Measurements from ENCODE around the gene ACACA.
"Not testable (repeated sequence)": the region's sequence is repeated elsewhere in the genome, so short reads cannot be mapped to it uniquely, and the experiment has no call there.

The ACACA gene

GRCh38 chr17:37413875-37414519, 7.4 kb upstream of the ACACA start:
- no peak for TF ChIP-seq POLR2A (IDR thresholded peaks at IDR 0.05; ENCODE audit: low read depth, low read length)
- no peak for FAIRE-seq
- DNase-seq (ENCODE audit: insufficient read length, low spot score): no peak

- TF ChIP-seq POLR2A (IDR thresholded peaks at IDR 0.05; ENCODE audit: low read depth, low read length): no peak
- no peak for DNase-seq (ENCODE audit: insufficient read length, low spot score)
- FAIRE-seq: no peak
Observed at GRCh38 chr17:37410357-37410756, 3.7 kb upstream of the ACACA start.

GRCh38 chr17:37408145-37408479, 1.5 kb upstream of the ACACA start:
- not testable (repeated sequence) for FAIRE-seq; DNase-seq (ENCODE audit: insufficient read length, low spot score)

- no peak for TF ChIP-seq POLR2A (IDR thresholded peaks at IDR 0.05; ENCODE audit: low read depth, low read length)
- DNase-seq (ENCODE audit: insufficient read length, low spot score) (no peak), FAIRE-seq (no peak)
Observed at GRCh38 chr17:37405955-37406634, 541 bp downstream of the ACACA start.

GRCh38 chr17:37405522-37405921, 1.1 kb downstream of the ACACA start:
- DNase-seq (ENCODE audit: insufficient read length, low spot score): not testable (repeated sequence)

GRCh38 chr17:37400505-37400904, 6.1 kb downstream of the ACACA start:
- FAIRE-seq: no peak
- no peak for TF ChIP-seq POLR2A (IDR thresholded peaks at IDR 0.05; ENCODE audit: low read depth, low read length)

More at GRCh38 chr17:37405522-37405921, 1.1 kb downstream of the ACACA start:
- not testable (repeated sequence) for FAIRE-seq

GRCh38 chr17:37399265-37399803, 7.3 kb downstream of the ACACA start:
- DNase-seq (ENCODE audit: insufficient read length, low spot score) (no peak), FAIRE-seq (no peak)
- TF ChIP-seq POLR2A (IDR thresholded peaks at IDR 0.05; ENCODE audit: low read depth, low read length): no peak

More at GRCh38 chr17:37400505-37400904, 6.1 kb downstream of the ACACA start:
- no peak for DNase-seq (ENCODE audit: insufficient read length, low spot score)

GRCh38 chr17:37393352-37393751, 13.3 kb downstream of the ACACA start:
- no peak for DNase-seq (ENCODE audit: insufficient read length, low spot score)
- no peak for TF ChIP-seq POLR2A (IDR thresholded peaks at IDR 0.05; ENCODE audit: low read depth, low read length)
- FAIRE-seq: no peak

GRCh38 chr17:37392024-37392590, 14.5 kb downstream of the ACACA start:
- no peak for TF ChIP-seq POLR2A (IDR thresholded peaks at IDR 0.05; ENCODE audit: low read depth, low read length)
- DNase-seq (ENCODE audit: insufficient read length, low spot score) (no peak), FAIRE-seq (no peak)

GRCh38 chr17:37391146-37391545, 15.5 kb downstream of the ACACA start:
- FAIRE-seq: no peak
- no peak for DNase-seq (ENCODE audit: insufficient read length, low spot score)

GRCh38 chr17:37389160-37389559, 17.5 kb downstream of the ACACA start:
- TF ChIP-seq POLR2A (IDR thresholded peaks at IDR 0.05; ENCODE audit: low read depth, low read length): no peak
- DNase-seq (ENCODE audit: insufficient read length, low spot score) (no peak), FAIRE-seq (no peak)

More at GRCh38 chr17:37391146-37391545, 15.5 kb downstream of the ACACA start:
- TF ChIP-seq POLR2A (IDR thresholded peaks at IDR 0.05; ENCODE audit: low read depth, low read length): no peak

- DNase-seq (ENCODE audit: insufficient read length, low spot score): peak; percentile 17
- no peak for TF ChIP-seq POLR2A (IDR thresholded peaks at IDR 0.05; ENCODE audit: low read depth, low read length)
- no peak for FAIRE-seq
Observed at GRCh38 chr17:37388266-37388665, 18.4 kb downstream of the ACACA start.

GRCh38 chr17:37386462-37386861, 20.2 kb downstream of the ACACA start:
- TF ChIP-seq POLR2A (IDR thresholded peaks at IDR 0.05; ENCODE audit: low read depth, low read length): no peak
- DNase-seq (ENCODE audit: insufficient read length, low spot score) (no peak), FAIRE-seq (no peak)

GRCh38 chr17:37385474-37385990, 21.1 kb downstream of the ACACA start:
- no peak for TF ChIP-seq POLR2A (IDR thresholded peaks at IDR 0.05; ENCODE audit: low read depth, low read length)
- DNase-seq (ENCODE audit: insufficient read length, low spot score): no peak
- FAIRE-seq: no peak
